GM18907 (cell line): Measurements from ENCODE around the gene CFAP97D2.
A peak's percentile ranks its signal among the peaks of the same experiment; 100 is the strongest.
"Not testable (repeated sequence)": the region's sequence is repeated elsewhere in the genome, so short reads cannot be mapped to it uniquely, and the experiment has no call there.

Experiments
- ATAC-seq: cut with Tn5 transposase; IDR thresholded peaks from one replicate; pipeline ENCODE4 v1.9.1; 2021; ENCODE audit warnings: mild to moderate bottlenecking, moderate library complexity; ENCODE audit not compliant: unreplicated experiment

Gene CFAP97D2

DNA sequence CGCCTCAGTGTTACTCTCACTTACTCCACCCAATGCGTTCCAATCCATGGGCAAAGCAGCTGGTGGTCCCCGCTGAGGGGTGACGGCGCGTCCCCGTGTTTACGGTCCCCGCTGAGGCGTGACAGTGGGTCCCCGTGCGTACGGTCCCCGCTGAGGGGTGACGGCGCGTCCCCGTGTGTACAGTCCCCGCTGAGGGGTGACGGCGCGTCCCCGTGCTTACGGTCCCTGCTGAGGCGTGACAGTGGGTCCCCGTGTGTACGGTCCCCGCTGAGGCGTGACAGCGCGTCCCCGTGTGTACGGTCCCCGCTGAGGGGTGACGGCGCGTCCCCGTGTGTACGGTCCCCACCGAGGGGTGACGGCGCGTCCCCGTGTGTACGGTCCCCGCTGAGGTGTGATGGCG is 19.5 kb downstream of the CFAP97D2 start:
- no peak for ATAC-seq

DNA sequence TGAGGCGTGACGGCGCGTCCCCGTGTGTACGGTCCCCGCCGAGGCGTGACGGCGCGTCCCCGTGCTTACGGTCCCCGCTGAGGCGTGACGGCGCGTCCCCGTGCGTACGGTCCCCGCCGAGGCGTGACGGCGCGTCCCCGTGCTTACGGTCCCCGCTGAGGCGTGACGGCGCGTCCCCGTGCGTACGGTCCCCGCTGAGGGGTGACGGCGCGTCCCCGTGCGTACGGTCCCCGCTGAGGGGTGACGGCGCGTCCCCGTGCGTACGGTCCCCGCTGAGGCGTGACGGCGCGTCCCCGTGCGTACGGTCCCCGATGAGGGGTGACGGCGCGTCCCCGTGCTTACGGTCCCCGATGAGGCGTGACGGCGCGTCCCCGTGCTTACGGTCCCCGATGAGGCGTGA is 20.5 kb downstream of the CFAP97D2 start:
- ATAC-seq = not testable (repeated sequence)

DNA sequence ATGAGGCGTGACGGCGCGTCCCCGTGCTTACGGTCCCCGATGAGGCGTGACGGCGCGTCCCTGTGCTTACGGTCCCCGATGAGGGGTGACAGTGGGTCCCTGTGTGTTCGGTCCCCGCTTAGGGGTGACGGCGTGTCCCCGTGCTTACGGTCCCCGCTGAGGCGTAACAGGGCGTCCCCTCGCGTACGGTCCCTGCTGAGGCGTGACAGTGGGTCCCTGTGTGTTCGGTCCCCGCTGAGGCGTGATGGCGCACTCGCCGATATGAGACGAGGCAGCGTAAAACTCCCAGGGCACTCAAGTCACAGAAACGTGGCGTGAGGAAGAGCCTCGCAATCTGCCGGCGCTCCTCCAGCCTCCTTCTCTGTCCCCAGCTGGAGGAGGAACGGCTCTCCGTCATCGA is 20.9 kb downstream of the CFAP97D2 start:
- no peak for ATAC-seq

DNA sequence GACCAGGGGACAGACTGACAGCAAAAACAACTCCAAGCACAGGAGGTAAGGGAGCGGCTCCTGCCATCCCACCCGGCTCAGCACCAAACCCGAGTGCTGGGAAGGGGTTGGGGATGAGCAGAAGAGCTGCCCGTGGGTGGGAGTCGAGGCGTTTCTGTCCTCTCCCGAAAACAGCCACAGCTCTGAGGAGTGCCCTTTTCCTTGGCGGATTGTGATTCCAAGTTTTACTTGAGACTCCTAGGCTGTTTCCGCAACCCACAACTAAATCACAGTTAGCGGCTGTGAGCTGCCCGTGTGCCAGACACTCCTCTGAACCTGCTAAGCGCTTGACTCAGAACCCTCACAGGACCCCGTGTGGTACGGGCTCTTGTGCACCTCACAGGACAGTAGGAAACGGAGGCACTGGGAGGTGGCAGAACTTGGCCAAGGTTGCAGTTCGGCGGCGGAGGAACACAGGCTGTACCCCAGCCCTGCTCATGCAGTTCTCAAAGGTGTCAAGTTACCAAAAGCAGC is 21.4 kb downstream of the CFAP97D2 start:
- ATAC-seq = no peak

DNA sequence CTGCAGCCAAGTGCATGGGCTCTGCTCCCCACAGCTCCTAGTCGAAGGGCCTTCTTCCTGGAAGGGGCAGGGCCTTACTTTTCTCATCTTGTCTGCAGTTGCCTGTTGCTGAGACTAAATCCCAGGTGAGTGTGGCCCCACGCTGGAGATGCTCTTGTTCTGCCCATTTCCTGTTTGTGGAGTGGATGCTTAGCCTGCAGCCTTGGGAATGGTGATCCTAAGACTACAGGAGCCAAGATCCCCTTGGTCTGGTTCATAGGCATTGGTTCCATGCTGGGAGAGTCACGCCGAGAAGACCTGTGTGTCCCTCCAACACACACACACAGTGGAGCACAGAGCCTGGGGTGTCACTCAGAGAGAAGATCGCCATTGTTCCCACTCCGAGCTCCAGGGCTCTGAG is 23.5 kb downstream of the CFAP97D2 start:
- ATAC-seq = no peak

DNA sequence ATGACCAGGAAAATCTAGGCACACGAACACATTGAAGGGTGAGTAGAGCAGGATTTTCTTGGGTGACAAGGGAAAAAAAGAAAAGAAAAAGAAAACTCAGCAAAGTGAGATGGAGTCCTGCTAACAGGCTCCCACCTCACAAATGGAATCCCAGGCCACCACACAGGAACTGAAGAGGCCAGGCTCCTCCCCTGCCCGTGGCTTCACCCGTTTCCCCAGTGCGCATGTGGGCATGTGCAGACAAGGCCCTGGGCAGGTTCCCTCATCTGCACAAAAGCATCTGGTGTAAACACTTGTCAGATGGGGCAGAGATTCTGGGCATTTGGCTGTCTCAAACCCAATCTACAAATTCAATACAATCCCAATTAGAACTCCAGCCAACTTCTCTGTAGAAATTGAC is 24.5 kb downstream of the CFAP97D2 start:
- no peak for ATAC-seq

DNA sequence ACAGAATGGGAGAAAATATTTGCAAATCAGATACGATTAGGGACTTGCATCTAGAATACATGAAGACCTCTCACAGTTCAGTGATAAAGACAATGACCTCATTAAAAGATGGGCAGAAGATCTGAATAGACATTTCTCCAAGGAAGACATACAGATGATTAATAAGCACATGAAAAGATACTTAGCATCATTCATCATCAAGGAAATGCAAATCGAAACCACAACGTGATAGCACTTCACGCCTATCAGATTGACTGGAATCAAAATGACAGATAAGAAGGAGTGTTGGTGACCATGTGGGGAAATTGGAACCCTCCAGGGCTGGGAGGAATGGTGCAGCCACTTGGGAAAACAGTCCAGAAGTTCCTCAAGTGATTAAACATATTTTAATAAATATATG is 25.8 kb downstream of the CFAP97D2 start:
- ATAC-seq = no peak

DNA sequence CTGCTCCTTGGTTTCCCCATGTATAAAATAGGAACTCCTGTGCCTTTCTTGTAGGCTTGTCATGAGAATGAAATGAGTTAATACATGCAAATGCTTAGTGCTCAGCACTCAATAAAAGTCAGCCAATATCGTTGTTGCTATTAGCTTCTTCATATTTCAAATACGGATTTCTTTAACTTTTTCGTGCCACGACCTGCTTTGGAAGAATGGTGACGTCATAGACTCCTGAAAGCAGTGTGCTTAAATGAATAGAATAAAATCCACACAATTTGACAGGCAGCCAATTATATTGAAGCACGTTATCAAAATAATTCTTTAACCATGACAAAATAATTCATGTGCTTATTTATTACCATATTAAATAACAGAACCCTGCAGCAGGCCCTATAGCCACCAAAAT is 29.1 kb downstream of the CFAP97D2 start:
- ATAC-seq = no peak

DNA sequence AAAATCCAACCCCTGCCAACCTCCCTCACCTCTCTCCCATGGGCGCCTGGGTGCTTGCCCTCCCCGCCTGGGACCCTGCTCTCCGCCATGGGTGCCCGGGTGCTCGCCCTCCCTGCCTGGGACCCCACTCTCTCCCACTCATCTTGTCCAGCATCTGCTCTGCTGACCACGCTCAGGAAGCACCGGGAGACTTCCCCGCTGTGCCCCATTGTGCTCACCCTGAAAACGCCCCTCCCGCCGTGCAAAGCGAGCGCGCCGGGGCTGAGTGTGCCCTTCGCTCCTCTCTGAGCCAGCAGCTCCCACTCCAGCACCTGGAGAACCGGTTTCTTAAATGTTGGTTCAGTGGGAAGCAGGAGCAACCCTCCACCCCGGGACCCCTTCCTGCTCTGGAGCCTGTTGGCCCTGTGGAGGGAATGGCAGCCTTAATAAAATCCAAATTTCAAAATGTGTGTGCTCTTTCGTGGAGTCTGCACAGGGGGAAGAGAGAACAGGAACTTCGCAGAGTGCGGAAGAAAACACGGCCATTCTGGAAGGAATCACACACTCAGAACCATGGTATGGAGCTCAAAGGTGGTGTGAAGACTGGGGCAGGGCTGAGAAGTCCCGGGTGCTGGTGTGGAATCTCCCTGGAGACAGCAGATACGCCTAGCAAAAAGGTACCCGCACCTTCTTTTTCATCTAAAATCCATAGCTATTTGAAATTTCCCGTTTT is 32.5 kb downstream of the CFAP97D2 start:
- ATAC-seq = no peak

DNA sequence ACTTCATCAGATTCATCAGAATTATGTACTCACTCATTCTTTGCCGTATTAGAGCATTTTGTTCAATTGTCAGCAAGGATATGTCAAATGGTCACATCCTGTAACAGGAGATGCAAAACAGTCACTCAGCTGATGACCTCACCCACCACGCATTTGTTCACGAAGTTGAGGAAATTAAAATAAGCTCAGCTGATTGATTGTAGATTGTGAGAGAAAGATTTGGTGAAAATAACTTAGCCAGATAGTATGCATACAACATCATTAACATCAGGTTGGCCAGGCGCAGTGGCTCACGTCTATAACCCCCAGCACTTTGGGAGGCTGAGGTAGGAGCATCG is 33.1 kb downstream of the CFAP97D2 start:
- ATAC-seq = no peak

DNA sequence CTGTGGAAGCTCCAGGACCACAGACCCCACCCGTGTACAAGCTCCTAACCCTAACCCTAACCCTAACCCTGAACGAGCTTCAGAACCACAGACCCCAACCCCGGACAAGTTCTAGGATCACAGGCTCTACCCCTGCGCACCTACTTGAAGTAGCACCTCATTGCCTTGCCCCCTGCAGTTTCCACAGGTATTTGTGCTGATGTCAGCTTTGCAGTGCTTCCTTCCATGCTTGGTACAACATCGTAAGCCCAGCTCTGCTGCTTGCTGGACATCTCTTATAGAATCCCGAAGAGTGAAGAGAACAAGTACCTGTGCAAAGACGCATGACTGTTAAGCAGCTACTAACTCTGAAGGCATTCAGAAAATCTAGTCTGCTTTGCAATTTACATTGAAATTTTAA is 34.9 kb downstream of the CFAP97D2 start:
- no peak for ATAC-seq

DNA sequence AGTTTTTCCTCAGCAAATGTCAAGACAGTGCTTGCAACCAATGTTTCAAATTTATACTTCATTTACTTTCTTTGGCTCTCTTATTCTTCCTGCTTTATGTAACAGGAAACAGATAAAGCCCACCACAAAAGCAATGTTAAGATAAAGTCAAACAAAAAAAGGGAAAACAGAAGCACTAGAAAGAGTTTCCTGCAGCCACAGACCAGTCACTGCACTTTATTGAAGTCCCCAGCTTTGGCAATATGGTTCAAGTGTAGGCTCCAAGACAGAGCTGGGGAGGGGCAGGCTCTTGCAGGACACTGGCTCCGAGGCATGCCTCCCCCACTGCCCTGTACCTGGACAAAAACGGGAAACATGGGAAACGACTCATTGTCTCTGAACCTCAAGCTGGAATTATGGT is 40.3 kb downstream of the CFAP97D2 start:
- no peak for ATAC-seq

DNA sequence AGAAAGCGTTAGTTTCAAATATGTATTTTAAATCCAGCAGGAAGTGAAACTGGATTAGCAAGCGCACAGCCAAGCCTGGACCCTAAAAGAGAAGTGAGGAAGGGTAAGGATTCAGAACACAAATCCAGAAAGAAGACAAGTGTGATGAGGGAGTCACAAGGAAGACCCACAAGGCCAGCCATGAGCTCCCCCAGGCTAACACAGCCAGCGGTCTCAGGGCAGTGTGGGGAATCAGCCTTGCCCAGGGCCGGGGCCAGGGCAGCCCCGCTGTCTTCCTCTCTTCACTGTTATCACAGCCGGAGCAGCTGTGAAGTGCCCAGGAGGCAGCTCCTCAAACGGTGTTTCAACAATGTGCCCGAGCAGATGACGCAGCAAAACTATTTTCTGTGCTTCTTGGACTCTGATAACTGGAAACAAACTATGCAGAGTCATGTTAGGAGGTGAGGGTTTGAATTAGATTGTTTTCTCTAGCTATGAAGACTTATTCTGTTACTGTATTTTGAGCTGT is 43.5 kb downstream of the CFAP97D2 start:
- ATAC-seq = no peak

DNA sequence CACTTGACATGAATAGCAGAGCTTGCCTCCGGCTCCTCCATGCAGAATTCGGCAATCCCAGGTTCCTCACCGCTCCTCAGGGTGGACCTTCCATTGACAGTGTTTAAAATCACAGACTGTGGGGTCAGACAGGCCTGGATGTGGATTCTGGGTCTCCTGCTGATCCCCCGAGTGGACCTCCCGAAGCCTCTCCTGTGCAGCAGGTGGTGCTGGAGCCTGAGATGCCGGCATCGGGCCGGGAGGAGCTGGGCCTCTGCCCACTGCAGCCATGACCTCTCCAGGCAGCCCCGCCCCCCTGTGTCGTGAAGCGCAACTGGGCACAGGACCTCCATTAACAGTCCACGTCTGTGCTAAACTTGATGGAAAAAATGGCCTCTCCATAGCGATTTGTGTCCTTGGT is 45.1 kb downstream of the CFAP97D2 start:
- no peak for ATAC-seq

DNA sequence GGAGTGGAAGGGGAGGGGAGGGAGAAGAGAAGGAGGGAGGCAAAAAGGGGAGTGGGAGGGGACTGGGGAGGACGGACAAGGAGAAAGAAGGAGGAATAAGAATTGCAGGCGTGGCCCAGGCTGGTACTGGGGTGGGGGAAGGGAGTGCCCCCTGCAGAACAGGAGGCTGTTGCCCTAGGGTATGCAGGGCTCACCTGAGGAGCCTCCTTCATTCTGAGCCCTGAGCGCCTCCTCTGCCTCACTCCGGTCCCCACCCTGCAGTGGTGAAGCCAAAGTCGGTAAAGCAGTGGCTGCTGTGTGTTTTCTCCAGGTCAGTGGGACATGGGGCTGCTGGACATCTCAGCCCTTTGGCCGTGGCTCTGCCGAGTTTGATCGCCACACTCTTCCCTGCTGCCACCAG is 46.6 kb downstream of the CFAP97D2 start:
- no peak for ATAC-seq

DNA sequence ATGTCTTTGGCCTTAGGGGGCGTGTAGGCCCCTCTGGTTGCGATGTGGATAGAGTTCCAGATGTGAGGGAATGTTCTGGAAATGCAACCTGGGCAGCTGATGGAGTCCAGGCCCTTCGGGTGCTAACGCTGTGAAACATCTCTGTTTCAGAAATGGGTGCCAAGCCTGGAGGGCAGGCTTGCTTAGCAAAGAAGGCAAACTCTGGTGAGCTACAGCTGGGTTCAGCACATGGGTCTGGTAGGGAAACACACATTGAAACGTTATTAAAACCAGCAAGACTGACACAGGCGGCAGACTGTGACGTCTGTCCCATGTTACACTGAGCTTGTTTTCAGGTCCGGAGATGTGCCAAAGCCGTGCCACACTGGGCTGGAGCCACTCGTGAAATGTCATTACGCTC is 47.0 kb downstream of the CFAP97D2 start:
- no peak for ATAC-seq

DNA sequence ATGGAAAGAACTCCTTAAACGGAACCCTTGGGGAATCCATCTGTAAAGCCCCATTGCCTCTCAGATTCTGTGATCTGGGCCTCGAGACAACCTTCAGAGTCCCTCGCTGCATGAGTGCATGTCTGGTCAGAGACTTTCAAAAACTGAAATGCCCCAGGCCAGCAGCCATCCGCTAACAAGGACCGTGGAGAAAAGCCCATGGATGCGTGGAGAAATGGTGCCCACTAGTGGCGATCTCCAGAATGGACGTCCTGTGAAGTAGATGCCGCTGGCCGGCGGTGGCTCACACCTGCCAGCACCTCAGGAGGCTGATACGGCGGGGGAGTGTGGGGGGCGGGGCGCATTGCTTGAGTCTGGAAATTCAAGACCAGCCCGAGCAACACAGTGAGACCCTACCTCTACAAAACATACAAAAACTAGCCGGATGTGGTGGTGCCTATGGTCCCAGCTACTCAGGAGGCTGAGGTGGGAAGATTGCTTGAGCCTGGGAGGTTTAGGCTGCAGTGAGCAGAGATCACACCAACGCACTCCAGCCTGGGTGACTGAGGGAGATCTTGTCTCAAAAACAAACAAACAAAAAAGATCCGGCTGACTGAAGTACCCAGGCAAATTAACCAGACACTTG is 47.8 kb downstream of the CFAP97D2 start:
- peak; percentile 76 for ATAC-seq

DNA sequence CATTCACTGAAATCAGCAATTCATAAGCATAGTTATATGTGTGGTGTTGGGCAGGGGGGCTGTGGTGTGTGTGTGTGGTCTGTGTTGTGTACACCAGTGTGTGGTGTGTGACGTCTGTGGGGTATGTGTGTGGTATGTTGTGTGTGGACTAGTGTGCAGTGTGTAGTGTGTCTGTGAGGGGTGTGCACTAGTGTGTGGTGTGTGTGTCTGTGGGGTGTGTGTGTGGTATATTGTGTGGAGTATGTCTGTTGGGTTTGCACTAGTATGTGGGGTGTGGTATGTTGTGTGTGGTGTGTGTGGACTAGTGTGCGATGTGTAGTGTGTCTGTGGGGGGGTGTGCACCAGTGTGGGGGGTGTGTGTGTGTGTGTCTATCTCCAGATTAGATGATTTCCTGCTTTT is 48.5 kb downstream of the CFAP97D2 start:
- no peak for ATAC-seq

DNA sequence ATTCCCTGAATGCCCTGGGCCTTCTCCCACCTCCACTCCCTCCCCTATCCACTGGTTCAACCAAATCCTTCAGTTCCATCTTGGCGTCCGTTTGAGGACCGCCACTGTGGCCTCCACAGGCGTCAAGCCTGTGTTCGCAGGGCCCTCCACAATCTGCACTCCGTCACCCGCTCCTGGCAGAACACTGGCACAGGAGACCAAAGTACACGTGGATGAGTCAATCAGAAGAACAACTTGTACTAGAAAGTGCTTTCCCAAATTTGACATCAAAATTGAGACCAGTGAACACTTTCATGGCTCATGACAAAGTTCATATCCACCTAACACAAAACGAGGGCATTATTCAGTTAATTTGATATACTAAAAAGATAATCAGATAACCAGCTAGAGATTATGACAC is 49.1 kb downstream of the CFAP97D2 start:
- ATAC-seq = no peak

DNA sequence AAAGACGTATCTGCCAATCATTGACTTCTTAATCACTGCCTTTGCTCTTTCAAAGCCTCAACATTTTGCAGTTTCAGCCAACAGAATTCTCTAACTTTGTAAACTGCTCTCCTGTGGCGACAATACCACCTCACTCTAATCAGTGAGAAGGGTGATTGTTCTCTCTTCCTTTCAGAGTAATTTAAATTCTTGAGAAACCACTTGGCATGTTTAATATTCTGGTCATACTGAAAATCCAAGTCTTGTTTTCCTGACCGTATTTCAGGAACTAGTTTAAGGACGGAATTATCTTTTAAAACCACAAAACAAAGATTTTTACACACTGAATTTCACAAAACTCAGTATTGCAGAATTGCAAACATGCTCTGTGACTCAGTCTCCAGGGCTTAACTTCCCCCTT is 50.4 kb downstream of the CFAP97D2 start:
- ATAC-seq = no peak

DNA sequence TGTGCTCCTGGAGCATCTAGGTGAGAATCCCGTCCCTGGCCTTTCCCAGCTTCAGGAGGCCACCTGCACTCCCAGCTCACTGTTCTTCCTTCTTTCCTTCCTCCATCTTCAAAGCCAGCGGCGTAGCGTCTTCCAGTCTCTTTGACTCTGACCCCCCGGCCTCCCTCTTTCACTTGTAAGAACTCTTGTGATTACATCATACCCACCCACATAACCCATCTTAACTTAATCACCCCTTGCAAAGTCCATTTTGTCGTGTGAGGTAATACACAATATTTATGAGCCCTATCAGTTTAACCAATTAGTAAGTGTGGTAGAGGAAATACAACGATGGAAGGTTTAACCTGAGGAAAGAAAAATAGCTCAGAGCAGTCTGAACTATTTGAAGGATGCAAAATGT is 51.1 kb downstream of the CFAP97D2 start:
- no peak for ATAC-seq

DNA sequence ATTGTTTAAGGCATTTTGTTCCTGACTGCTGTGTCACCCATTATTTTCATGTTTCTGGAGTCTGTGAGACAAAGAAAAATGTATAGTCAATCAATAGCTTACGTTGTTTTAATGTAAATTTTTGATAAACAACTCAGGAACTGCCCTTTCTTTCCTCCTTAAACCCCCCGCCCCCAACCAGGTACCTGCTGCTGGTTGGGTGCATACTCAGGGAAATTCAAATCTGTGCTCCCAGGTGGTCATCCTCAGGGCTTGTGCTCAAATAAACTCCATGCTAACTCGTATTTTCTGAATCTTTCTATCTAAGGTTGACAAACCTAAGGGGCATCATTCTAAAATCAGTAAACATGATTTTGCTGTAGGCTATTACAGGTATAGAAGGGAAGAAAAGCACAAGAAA is 51.5 kb downstream of the CFAP97D2 start:
- no peak for ATAC-seq

DNA sequence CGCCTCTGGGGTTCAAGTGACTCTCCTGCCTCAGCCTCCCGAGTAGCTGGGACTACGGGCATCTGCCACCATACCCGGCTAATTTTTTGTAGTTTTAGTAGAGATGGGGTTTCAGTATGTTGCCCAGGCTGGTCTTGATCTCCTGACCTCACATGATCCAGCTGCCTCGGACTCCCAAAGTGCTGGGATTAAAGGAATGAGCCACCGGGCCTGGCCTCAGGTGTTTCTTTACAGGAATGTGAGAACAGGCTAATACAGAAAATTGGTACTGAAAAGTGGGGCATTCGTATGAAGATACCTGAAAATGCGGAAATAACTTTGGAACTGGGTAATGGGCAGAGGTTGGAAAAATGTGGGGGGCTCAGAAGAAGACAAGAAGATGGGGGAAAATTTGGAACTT is 52.8 kb downstream of the CFAP97D2 start:
- ATAC-seq = no peak
